PC-9 (cell line): ENCODE data around the gene IRF8. TPM values are rescaled to one million over a fixed set of nuclear protein-coding genes. Genes with fewer than 3 reads are reported as not detected.
"Not testable (repeated sequence)": the region's sequence is repeated elsewhere in the genome, so short reads cannot be mapped to it uniquely, and the experiment has no call there.

Experiments
- BruUV-seq: library from RNA; stranded (reverse); fragments of 400-500 nt; replicated peaks from 2 replicates; lab custom pipeline; 2021; lab: Mats Ljungman, UMichigan
- CTCF ChIA-PET: fragments of 300-600 bp; sonication (Branson Sonifier 250); formaldehyde crosslinking; loops from one replicate; lab custom pipeline; 2022; ENCODE audit warnings: antibody characterized with exemption; lab: Charles Lee
- POLR2A ChIA-PET: fragments of 300-600 bp; sonication (Branson Sonifier 250); formaldehyde crosslinking; loops from one replicate; lab custom pipeline; 2022; ENCODE audit warnings: antibody characterized with exemption; ENCODE audit not compliant: unreplicated experiment; lab: Charles Lee
- DNase-seq, 2 experiments: peaks; one replicate each; pipeline versions ENCODE4 v3.0.0 to v3.0.0-alpha.2; 2015 to 2022; ENCODE audit warnings: mixed read lengths in 1 of 2
- H2AFZ ChIP-seq: fragments of 200-600 bp; sonication (generic); 2 replicates; pipeline ENCODE4 v1.8.1; 2017; ENCODE audit warnings: antibody characterized with exemption
- H3F3A ChIP-seq: fragments of 200-600 bp; sonication (generic); 2 replicates; pipeline ENCODE4 v1.8.1; 2017; ENCODE audit warnings: antibody characterized with exemption, mild to moderate bottlenecking, low read depth; ENCODE audit not compliant: insufficient read depth
- H3K27ac ChIP-seq: fragments of 200-600 bp; sonication (generic); 2 replicates; pipeline ENCODE4 v1.6.1; 2016; ENCODE audit warnings: mixed run types
- H3K27me3 ChIP-seq: fragments of 200-600 bp; sonication (generic); 2 replicates; pipeline ENCODE4 v1.6.1; 2016; ENCODE audit warnings: low read depth, mixed run types; ENCODE audit not compliant: insufficient read depth
- H3K36me3 ChIP-seq: fragments of 200-600 bp; sonication (generic); 2 replicates; pipeline ENCODE4 v1.6.1; 2016; ENCODE audit warnings: low read depth, mixed run types
- H3K4me1 ChIP-seq: fragments of 200-600 bp; sonication (generic); replicated peaks from 2 replicates; pipeline ENCODE4 v1.6.1; 2016; ENCODE audit warnings: mixed run types; ENCODE audit not compliant: insufficient read depth
- H3K4me2 ChIP-seq: fragments of 200-600 bp; sonication (generic); 2 replicates; pipeline ENCODE4 v1.6.1; 2017; ENCODE audit warnings: mixed run types
- H3K4me3 ChIP-seq: fragments of 200-600 bp; sonication (generic); 2 replicates; pipeline ENCODE4 v1.6.1; 2016; ENCODE audit warnings: mixed run types
- H3K79me2 ChIP-seq: fragments of 200-600 bp; sonication (generic); 2 replicates; pipeline ENCODE4 v1.6.1; 2017; ENCODE audit warnings: low read depth, mixed run types
- H3K9me2 ChIP-seq: fragments of 200-600 bp; sonication (generic); 2 replicates; pipeline ENCODE4 v1.8.1; 2017; ENCODE audit warnings: mild to moderate bottlenecking; ENCODE audit not compliant: insufficient read depth
- H3K9me3 ChIP-seq: fragments of 200-600 bp; sonication (generic); 2 replicates; pipeline ENCODE4 v1.8.1; 2016; ENCODE audit warnings: low read depth; ENCODE audit not compliant: insufficient read depth
- H4K20me1 ChIP-seq: fragments of 200-600 bp; sonication (generic); 2 replicates; pipeline ENCODE4 v1.8.1; 2017; ENCODE audit not compliant: insufficient read depth
- CTCF ChIP-seq: fragments of 200-600 bp; sonication (generic); conservative IDR thresholded peaks from 2 replicates; pipeline ENCODE4 v1.6.1; 2017; ENCODE audit warnings: mixed run types, antibody characterized with exemption, mild to moderate bottlenecking, moderate library complexity
- EZH2 ChIP-seq: fragments of 200-600 bp; sonication (generic); IDR thresholded peaks from 2 replicates; pipeline ENCODE4 v1.8.0; 2017; ENCODE audit warnings: antibody characterized with exemption, low read depth
- intact Hi-C: fragments of 100-400 bp; cut with micrococcal nuclease; formaldehyde crosslinking; loops from one replicate; pipeline ENCODE4 v1.10.0; 2022; ENCODE audit not compliant: unreplicated experiment
- total RNA-seq: library from RNA; stranded (reverse); gene quantifications from 2 replicates; pipeline ENCODE4 v1.2.3, GENCODE V29; 2021

Gene IRF8
- total RNA-seq, 1 experiment from 2014 or later, result not detected

- Histone ChIP-seq H3K9me3 (peaks cover 7% of the 10 kb centered on the region; the same call in 1 of the 2 replicates), H3K9me2 (no peaks in the 10 kb centered on the region), H3K4me1 (no peaks in the 10 kb centered on the region), H3K27ac (no peak overlapping the region), H3K36me3 (no peaks in the 10 kb centered on the region), H3K4me3 (no peak overlapping the region), H3K4me2 (no peak overlapping the region), H2AFZ (no peak overlapping the region), H3K79me2 (no peaks in the 10 kb centered on the region), H3F3A (no peaks in the 10 kb centered on the region), H3K27me3 (peaks cover 98% of the 10 kb centered on the region), H4K20me1 (no peaks in the 10 kb centered on the region)
- intact Hi-C loops, result no loop called here
- no TSS peak for BruUV-seq
- TF ChIP-seq EZH2 (no peak), CTCF (no peak)
- no peak for DNase-seq
- ChIA-PET POLR2A (no interaction called here), CTCF (no interaction called here)
Measured at GRCh38 chr16:85905110-85906095, 6.4 kb downstream of the IRF8 start.

- Histone ChIP-seq H3K4me2 (no peak overlapping the region), H3F3A (no peaks in the 10 kb centered on the region), H4K20me1 (no peaks in the 10 kb centered on the region), H3K27me3 (peaks cover 98% of the 10 kb centered on the region), H3K9me2 (no peaks in the 10 kb centered on the region), H3K36me3 (no peaks in the 10 kb centered on the region), H3K27ac (no peak overlapping the region), H3K4me3 (no peak overlapping the region), H3K9me3 (peaks cover 7% of the 10 kb centered on the region; the same call in 1 of the 2 replicates), H3K79me2 (no peaks in the 10 kb centered on the region), H3K4me1 (no peaks in the 10 kb centered on the region), H2AFZ (no peak overlapping the region)
- CTCF ChIA-PET, result no interaction called here
- POLR2A ChIA-PET, result no interaction called here
- TF ChIP-seq EZH2 (no peak), CTCF (no peak)
- intact Hi-C loops, result no loop called here
- no peak for DNase-seq
- no TSS peak for BruUV-seq
Measured at GRCh38 chr16:85906349-85906748, 7.4 kb downstream of the IRF8 start.

GRCh38 chr16:85907231-85907630 is 8.3 kb downstream of the IRF8 start:
- DNase-seq, H3K36me3 ChIP-seq, H3K4me2 ChIP-seq, intact Hi-C loops, H3K4me1 ChIP-seq, H3F3A ChIP-seq, BruUV-seq, H3K79me2 ChIP-seq, H2AFZ ChIP-seq, H3K9me2 ChIP-seq, POLR2A ChIA-PET, H3K9me3 ChIP-seq, H3K27ac ChIP-seq, H3K4me3 ChIP-seq, CTCF ChIA-PET, H4K20me1 ChIP-seq: not testable (repeated sequence)
- peaks cover 98% of the 10 kb centered on the region for H3K27me3 ChIP-seq
